ENCODE results near the gene SPRY1.

DNA sequence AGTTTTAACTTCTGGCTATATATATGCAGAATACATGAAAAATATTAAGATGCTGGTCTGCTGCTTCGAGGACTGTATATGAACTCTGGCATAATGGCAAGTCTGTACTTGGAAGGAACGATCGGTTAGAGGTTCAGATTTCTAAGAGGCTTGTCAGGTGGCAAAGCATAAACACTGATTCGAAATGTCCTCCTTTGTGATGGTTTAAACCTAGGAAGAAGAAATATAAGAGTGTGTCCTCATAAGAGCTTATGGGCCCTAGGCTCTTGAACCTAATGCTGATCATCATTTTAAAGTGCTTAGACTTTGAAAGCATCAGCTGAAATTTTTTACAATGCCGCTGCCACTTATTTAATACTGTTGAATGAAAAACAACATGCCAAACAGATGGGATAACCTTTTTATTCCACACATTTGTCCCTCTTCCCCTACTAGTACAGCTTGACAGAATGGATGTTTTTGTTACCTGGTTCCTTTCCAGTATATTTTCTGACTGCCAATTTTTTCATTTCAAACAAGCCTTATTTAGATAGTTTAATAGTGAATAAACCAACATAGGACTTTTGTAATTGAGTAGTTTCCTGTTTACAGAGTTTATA, 8.8 kb downstream of the SPRY1 start:
- TF ChIP-seq POLR2A (IDR thresholded peaks at IDR 0.05): no peak
- TF ChIP-seq, protein P1, sequence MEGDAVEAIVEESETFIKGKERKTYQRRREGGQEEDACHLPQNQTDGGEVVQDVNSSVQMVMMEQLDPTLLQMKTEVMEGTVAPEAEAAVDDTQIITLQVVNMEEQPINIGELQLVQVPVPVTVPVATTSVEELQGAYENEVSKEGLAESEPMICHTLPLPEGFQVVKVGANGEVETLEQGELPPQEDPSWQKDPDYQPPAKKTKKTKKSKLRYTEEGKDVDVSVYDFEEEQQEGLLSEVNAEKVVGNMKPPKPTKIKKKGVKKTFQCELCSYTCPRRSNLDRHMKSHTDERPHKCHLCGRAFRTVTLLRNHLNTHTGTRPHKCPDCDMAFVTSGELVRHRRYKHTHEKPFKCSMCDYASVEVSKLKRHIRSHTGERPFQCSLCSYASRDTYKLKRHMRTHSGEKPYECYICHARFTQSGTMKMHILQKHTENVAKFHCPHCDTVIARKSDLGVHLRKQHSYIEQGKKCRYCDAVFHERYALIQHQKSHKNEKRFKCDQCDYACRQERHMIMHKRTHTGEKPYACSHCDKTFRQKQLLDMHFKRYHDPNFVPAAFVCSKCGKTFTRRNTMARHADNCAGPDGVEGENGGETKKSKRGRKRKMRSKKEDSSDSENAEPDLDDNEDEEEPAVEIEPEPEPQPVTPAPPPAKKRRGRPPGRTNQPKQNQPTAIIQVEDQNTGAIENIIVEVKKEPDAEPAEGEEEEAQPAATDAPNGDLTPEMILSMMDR (IDR thresholded peaks at IDR 0.05): no peak
